ENCODE measurements around the gene NELFA.
"Not testable (repeated sequence)": the region's sequence is repeated elsewhere in the genome, so short reads cannot be mapped to it uniquely, and the experiment has no call there.

Gene NELFA

GRCh38 chr4:1993718-1994516 lies 14.9 kb downstream of the NELFA start:
- not testable (repeated sequence) for DNase-seq

- no peak for DNase-seq
Observed at GRCh38 chr4:1993169-1993516, 15.6 kb downstream of the NELFA start.

- no peak for DNase-seq
Observed at GRCh38 chr4:1992468-1993168, 16.2 kb downstream of the NELFA start.

- DNase-seq = no peak
Observed at GRCh38 chr4:1991596-1992434, 17.0 kb downstream of the NELFA start.

GRCh38 chr4:1991087-1991486 lies 17.7 kb downstream of the NELFA start:
- DNase-seq = no peak

- DNase-seq = no peak
Observed at GRCh38 chr4:1990676-1991075, 18.1 kb downstream of the NELFA start.

- DNase-seq = no peak
Observed at GRCh38 chr4:1990348-1990645, 18.5 kb downstream of the NELFA start.

GRCh38 chr4:1989533-1990347 lies 19.0 kb downstream of the NELFA start:
- DNase-seq = no peak

GRCh38 chr4:1988327-1988724 lies 20.4 kb downstream of the NELFA start:
- DNase-seq = no peak

GRCh38 chr4:1987721-1988326 lies 20.9 kb downstream of the NELFA start:
- DNase-seq = no peak

- no peak for DNase-seq
Observed at GRCh38 chr4:1987296-1987695, 21.5 kb downstream of the NELFA start.

GRCh38 chr4:1986578-1987210 lies 22.1 kb downstream of the NELFA start:
- DNase-seq = no peak

GRCh38 chr4:1985780-1986577 lies 22.8 kb downstream of the NELFA start:
- DNase-seq = no peak

- no peak for DNase-seq
Observed at GRCh38 chr4:1985294-1985693, 23.5 kb downstream of the NELFA start.

- no peak for DNase-seq
Observed at GRCh38 chr4:1984406-1985191, 24.2 kb downstream of the NELFA start.

- no peak for DNase-seq
Observed at GRCh38 chr4:1983846-1984405, 24.8 kb downstream of the NELFA start.

- no peak for DNase-seq
Observed at GRCh38 chr4:1983053-1983845, 25.5 kb downstream of the NELFA start.

- no peak for DNase-seq
Observed at GRCh38 chr4:1982124-1983052, 26.4 kb downstream of the NELFA start.
